H9 (cell line): Measurements from ENCODE around the gene RPL38. TPM values are rescaled to one million over a fixed set of nuclear protein-coding genes. Genes with fewer than 3 reads are reported as not detected.

ENCODE experiments used
- DNase-seq: peaks from one replicate; pipeline ENCODE4 v3.0.0-alpha.2; 2017
- H2AFZ ChIP-seq: one replicate; pipeline ENCODE4 v1.6.1; 2013; ENCODE audit warnings: mild to moderate bottlenecking, low read length, control low read depth, moderate library complexity
- H2AK5ac ChIP-seq: 2 replicates; pipeline ENCODE4 v1.6.1; 2013; ENCODE audit warnings: low read length, control low read depth, mixed read lengths; ENCODE audit not compliant: insufficient read length
- H2BK120ac ChIP-seq: one replicate; pipeline ENCODE4 v1.6.1; 2013; ENCODE audit warnings: low read depth, mild to moderate bottlenecking, low read length, control low read depth, inconsistent platforms; ENCODE audit not compliant: poor library complexity, severe bottlenecking
- H2BK12ac ChIP-seq: 2 replicates; pipeline ENCODE4 v1.6.1; 2013; ENCODE audit warnings: low read length, control low read depth, mixed read lengths, low read depth; ENCODE audit not compliant: insufficient read length
- H2BK15ac ChIP-seq: 2 replicates; pipeline ENCODE4 v1.6.1; 2013; ENCODE audit warnings: low read depth, low read length, control low read depth
- H2BK20ac ChIP-seq: one replicate; pipeline ENCODE4 v1.6.1; 2013; ENCODE audit warnings: low read depth, mild to moderate bottlenecking, low read length, control low read depth, inconsistent platforms; ENCODE audit not compliant: poor library complexity, severe bottlenecking
- H2BK5ac ChIP-seq: 2 replicates; pipeline ENCODE4 v1.6.1; 2013; ENCODE audit warnings: low read length, control low read depth, mixed read lengths; ENCODE audit not compliant: insufficient read length
- H3K14ac ChIP-seq: 2 replicates; pipeline ENCODE4 v1.6.1; 2013; ENCODE audit warnings: low read length, control low read depth; ENCODE audit not compliant: insufficient read depth
- H3K18ac ChIP-seq: 2 replicates; pipeline ENCODE4 v1.6.1; 2013; ENCODE audit warnings: low read depth, mild to moderate bottlenecking, mixed read lengths, low read length, control low read depth; ENCODE audit not compliant: insufficient read length
- H3K23ac ChIP-seq: 2 replicates; pipeline ENCODE4 v1.6.1; 2013; ENCODE audit warnings: low read length, control low read depth, mixed read lengths, low read depth; ENCODE audit not compliant: insufficient read length
- H3K23me2 ChIP-seq: 2 replicates; pipeline ENCODE4 v1.6.1; 2013; ENCODE audit warnings: low read depth, mild to moderate bottlenecking, mixed read lengths, low read length, control low read depth; ENCODE audit not compliant: insufficient read length, poor library complexity, severe bottlenecking
- H3K27ac ChIP-seq: 2 replicates; pipeline ENCODE4 v1.5.1; 2013; ENCODE audit warnings: low read length, control low read depth, mixed read lengths, low read depth; ENCODE audit not compliant: insufficient read length
- H3K27me3 ChIP-seq: 2 replicates; pipeline ENCODE4 v1.6.1; 2013; ENCODE audit warnings: low read length, control low read depth, inconsistent platforms; ENCODE audit not compliant: insufficient read depth
- H3K4ac ChIP-seq: 2 replicates; pipeline ENCODE4 v1.6.1; 2013; ENCODE audit warnings: low read depth, mild to moderate bottlenecking, control low read depth, inconsistent platforms, low read length, moderate library complexity
- H3K4me1 ChIP-seq: 2 replicates; pipeline ENCODE4 v1.6.1; 2013; ENCODE audit warnings: low read length, control low read depth, inconsistent platforms; ENCODE audit not compliant: insufficient read depth
- H3K4me2 ChIP-seq: 2 replicates; pipeline ENCODE4 v1.6.1; 2013; ENCODE audit warnings: low read length, control low read depth, mixed read lengths; ENCODE audit not compliant: insufficient read length, insufficient read depth
- H3K56ac ChIP-seq: 2 replicates; pipeline ENCODE4 v1.6.1; 2013; ENCODE audit warnings: low read depth, mild to moderate bottlenecking, mixed read lengths, low read length, control low read depth; ENCODE audit not compliant: insufficient read length
- H3K79me1 ChIP-seq: 2 replicates; pipeline ENCODE4 v1.6.1; 2013; ENCODE audit warnings: low read depth, mild to moderate bottlenecking, moderate library complexity, low read length, control low read depth, inconsistent platforms; ENCODE audit not compliant: insufficient read depth, poor library complexity, severe bottlenecking
- H3K79me2 ChIP-seq: 2 replicates; pipeline ENCODE4 v1.6.1; 2013; ENCODE audit warnings: low read length, control low read depth, inconsistent platforms; ENCODE audit not compliant: insufficient read depth
- H3K9ac ChIP-seq: 2 replicates; pipeline ENCODE4 v1.6.1; 2013; ENCODE audit warnings: low read length, control low read depth, mixed read lengths; ENCODE audit not compliant: insufficient read length; ENCODE audit errors: extremely low read depth
- H3K9me3 ChIP-seq: one replicate; pipeline ENCODE4 v1.6.1; 2013; ENCODE audit warnings: low read depth, low read length, inconsistent platforms; ENCODE audit not compliant: control insufficient read depth
- H3T11ph ChIP-seq: one replicate; pipeline ENCODE4 v1.6.1; 2013; ENCODE audit warnings: mild to moderate bottlenecking, low read length, control low read depth, inconsistent platforms
- H4K20me1 ChIP-seq: one replicate; pipeline ENCODE4 v1.6.1; 2013; ENCODE audit not compliant: control insufficient read depth, insufficient read length, insufficient read depth
- H4K5ac ChIP-seq: 2 replicates; pipeline ENCODE4 v1.6.1; 2013; ENCODE audit warnings: low read depth, mild to moderate bottlenecking, mixed read lengths, low read length, control low read depth; ENCODE audit not compliant: insufficient read length
- H4K8ac ChIP-seq: replicated peaks from 2 replicates; pipeline ENCODE4 v1.6.1; 2013; ENCODE audit warnings: low read length, control low read depth, mixed read lengths, low read depth; ENCODE audit not compliant: insufficient read length
- H4K91ac ChIP-seq: 2 replicates; pipeline ENCODE4 v1.6.1; 2013; ENCODE audit warnings: low read depth, mild to moderate bottlenecking, moderate library complexity, mixed read lengths, low read length, control low read depth; ENCODE audit not compliant: insufficient read length
- H3K27ac Mint-ChIP-seq, 3 experiments: 2 replicates in 2 of 3; 3 replicates in 1 of 3; pipeline ENCODE4 v1.8.0; 2020 to 2021; ENCODE audit warnings: mixed read lengths in 3 of 3, mild to moderate bottlenecking in 1 of 3, moderate library complexity in 1 of 3
- H3K27me3 Mint-ChIP-seq: 2 replicates; pipeline ENCODE4 v1.8.0; 2021; ENCODE audit warnings: low read depth, mild to moderate bottlenecking, moderate library complexity, mixed read lengths
- H3K36me3 Mint-ChIP-seq, 3 experiments: 2 replicates in 2 of 3; 3 replicates in 1 of 3; pipeline ENCODE4 v1.8.0; 2020 to 2021; ENCODE audit warnings: low read depth in 3 of 3, mixed read lengths in 3 of 3; ENCODE audit not compliant: insufficient read depth in 1 of 3
- H3K4me1 Mint-ChIP-seq, 2 experiments: 2 replicates each; pipeline ENCODE4 v1.8.0; 2020; ENCODE audit warnings: mixed read lengths in 2 of 2
- H3K4me3 Mint-ChIP-seq, 2 experiments: 2 replicates in 1 of 2; 3 replicates in 1 of 2; pipeline ENCODE4 v1.8.0; 2020 to 2021; ENCODE audit warnings: mild to moderate bottlenecking in 2 of 2, mixed read lengths in 2 of 2, moderate library complexity in 1 of 2
- H3K9me3 Mint-ChIP-seq, 2 experiments: 2 replicates in 1 of 2; 3 replicates in 1 of 2; pipeline ENCODE4 v1.8.0; 2020; ENCODE audit warnings: mild to moderate bottlenecking in 2 of 2, mixed read lengths in 2 of 2, moderate library complexity in 1 of 2
- WGBS: extraction: QIAGEN DNeasy Blood & Tissue Kit; methylation state at CpG from one replicate; pipeline ENCODE4 v1.1.7; 2013; ENCODE audit warnings: missing lambda C conversion rate, low lambda C conversion rate, mixed read lengths; ENCODE audit not compliant: insufficient read length; ENCODE audit errors: extremely low coverage; 5-methylcytosine and 5-hydroxymethylcytosine counted together
- total RNA-seq: library from RNA; stranded (reverse); gene quantifications from 2 replicates; pipeline ENCODE4 v1.2.1, GENCODE V29; 2021
- TF ChIP-seq, protein P1 (sequence below): fragments of 200-600 bp; sonication (generic); conservative IDR thresholded peaks from 3 replicates; pipeline ENCODE4 v1.8.0; 2021; ENCODE audit warnings: antibody characterized with exemption, mild to moderate bottlenecking

RPL38 gene
- total RNA-seq, 1 experiment from 2014 or later, result 1,358 TPM

DNA sequence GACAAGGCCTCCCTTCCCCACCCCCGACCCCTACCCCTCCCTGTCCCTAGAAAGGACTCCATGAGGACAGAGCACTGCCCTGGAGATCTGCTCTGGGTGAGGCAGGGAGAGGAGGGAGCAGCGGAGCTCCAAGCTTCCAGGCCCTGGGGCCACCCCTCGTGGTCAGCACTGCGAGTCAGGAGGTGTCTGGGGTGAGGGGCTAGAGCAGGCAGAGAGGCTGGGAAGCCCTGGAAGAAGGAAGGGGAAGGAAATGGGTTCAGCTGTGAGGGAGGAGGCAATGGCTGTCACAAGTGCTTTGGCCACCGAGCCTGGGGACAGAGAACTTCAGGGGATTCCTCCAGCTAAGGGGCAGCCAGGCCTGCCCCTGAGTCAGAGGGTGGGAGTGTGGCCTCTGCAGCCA, 42.4 kb downstream of the RPL38 start:
- Histone ChIP-seq H3K18ac (no peak overlapping the region), H4K91ac (no peak overlapping the region), H2BK15ac (no peak overlapping the region), H2BK20ac (no peak overlapping the region), H3K56ac (no peak overlapping the region), H2BK120ac (no peak overlapping the region), H3K4ac (no peak overlapping the region), H4K20me1 (no peaks in the 10 kb centered on the region), H3K23me2 (peaks cover 4% of the 10 kb centered on the region), H3K14ac (no peak overlapping the region), H3K9me3 (no peaks in the 10 kb centered on the region), H2BK12ac (no peak overlapping the region), H3K79me2 (no peaks in the 10 kb centered on the region), H3K27ac (no peak overlapping the region), H3K27me3 (no peaks in the 10 kb centered on the region), H2AFZ (no peak overlapping the region), H2AK5ac (no peak overlapping the region), H3T11ph (no peak overlapping the region), H3K79me1 (no peaks in the 10 kb centered on the region), H4K5ac (no peak overlapping the region), H4K8ac (no peak overlapping the region), H3K4me2 (peak overlapping the region; percentile 5), H3K4me1 (peaks cover 2% of the 10 kb centered on the region), H3K9ac (no peak overlapping the region), H2BK5ac (no peak overlapping the region), H3K23ac (no peak overlapping the region)
- Mint-ChIP-seq H3K36me3 (peaks cover 3 to 17% (median 16%) of the 10 kb centered on the region in 3 experiments; a peak in 6 of 7 replicates), H3K4me1 (peaks cover 27 to 43% of the 10 kb centered on the region in 2 experiments), H3K4me3 (no peak overlapping the region), H3K27ac (peak overlapping the region in 2 of 3 experiments; percentile 70 to 76; a peak in 1 of 7 replicates), H3K9me3 (peaks cover 9 to 18% of the 10 kb centered on the region in 2 experiments), H3K27me3 (peaks cover 29% of the 10 kb centered on the region)
- no peak for DNase-seq
- no CpG with 5 or more reads among the region's 5 CpGs for whole genome bisulfite sequencing
- TF ChIP-seq, protein P1, sequence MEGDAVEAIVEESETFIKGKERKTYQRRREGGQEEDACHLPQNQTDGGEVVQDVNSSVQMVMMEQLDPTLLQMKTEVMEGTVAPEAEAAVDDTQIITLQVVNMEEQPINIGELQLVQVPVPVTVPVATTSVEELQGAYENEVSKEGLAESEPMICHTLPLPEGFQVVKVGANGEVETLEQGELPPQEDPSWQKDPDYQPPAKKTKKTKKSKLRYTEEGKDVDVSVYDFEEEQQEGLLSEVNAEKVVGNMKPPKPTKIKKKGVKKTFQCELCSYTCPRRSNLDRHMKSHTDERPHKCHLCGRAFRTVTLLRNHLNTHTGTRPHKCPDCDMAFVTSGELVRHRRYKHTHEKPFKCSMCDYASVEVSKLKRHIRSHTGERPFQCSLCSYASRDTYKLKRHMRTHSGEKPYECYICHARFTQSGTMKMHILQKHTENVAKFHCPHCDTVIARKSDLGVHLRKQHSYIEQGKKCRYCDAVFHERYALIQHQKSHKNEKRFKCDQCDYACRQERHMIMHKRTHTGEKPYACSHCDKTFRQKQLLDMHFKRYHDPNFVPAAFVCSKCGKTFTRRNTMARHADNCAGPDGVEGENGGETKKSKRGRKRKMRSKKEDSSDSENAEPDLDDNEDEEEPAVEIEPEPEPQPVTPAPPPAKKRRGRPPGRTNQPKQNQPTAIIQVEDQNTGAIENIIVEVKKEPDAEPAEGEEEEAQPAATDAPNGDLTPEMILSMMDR, result no peak
